Muscle layer of colon (tissue), 2 donors: Measurements from ENCODE around the gene PDE6B.

Experiments used
- H3K27ac ChIP-seq: one replicate; pipeline ENCODE4 v1.7.0; 2013; ENCODE audit warnings: low read depth, mild to moderate bottlenecking, low read length, moderate library complexity
- H3K27me3 ChIP-seq, 2 donors: one replicate each; pipeline ENCODE4 v1.7.0; 2013; ENCODE audit warnings: low read length in 2 of 2, mild to moderate bottlenecking in 2 of 2; ENCODE audit not compliant: insufficient read depth in 2 of 2, control insufficient read depth in 1 of 2
- H3K36me3 ChIP-seq: one replicate; pipeline ENCODE4 v1.7.0; 2013; ENCODE audit warnings: mild to moderate bottlenecking, low read length; ENCODE audit not compliant: insufficient read depth
- H3K4me1 ChIP-seq: one replicate; pipeline ENCODE4 v1.7.0; 2013; ENCODE audit warnings: mild to moderate bottlenecking, low read length; ENCODE audit not compliant: insufficient read depth
- H3K4me3 ChIP-seq, 2 donors: one replicate each; pipeline ENCODE4 v1.7.0; 2013; ENCODE audit warnings: low read length in 2 of 2, low read depth in 1 of 2, mild to moderate bottlenecking in 1 of 2, moderate library complexity in 1 of 2
- H3K9ac ChIP-seq: one replicate; pipeline ENCODE4 v1.7.0; 2013; ENCODE audit warnings: low read length
- H3K9me3 ChIP-seq: one replicate; pipeline ENCODE4 v1.7.0; 2013; ENCODE audit warnings: mild to moderate bottlenecking, low read length
- donor health status: abdominal sarcoma.
- donor health status: Adenocarcinoma of cecum.

Gene PDE6B

DNA sequence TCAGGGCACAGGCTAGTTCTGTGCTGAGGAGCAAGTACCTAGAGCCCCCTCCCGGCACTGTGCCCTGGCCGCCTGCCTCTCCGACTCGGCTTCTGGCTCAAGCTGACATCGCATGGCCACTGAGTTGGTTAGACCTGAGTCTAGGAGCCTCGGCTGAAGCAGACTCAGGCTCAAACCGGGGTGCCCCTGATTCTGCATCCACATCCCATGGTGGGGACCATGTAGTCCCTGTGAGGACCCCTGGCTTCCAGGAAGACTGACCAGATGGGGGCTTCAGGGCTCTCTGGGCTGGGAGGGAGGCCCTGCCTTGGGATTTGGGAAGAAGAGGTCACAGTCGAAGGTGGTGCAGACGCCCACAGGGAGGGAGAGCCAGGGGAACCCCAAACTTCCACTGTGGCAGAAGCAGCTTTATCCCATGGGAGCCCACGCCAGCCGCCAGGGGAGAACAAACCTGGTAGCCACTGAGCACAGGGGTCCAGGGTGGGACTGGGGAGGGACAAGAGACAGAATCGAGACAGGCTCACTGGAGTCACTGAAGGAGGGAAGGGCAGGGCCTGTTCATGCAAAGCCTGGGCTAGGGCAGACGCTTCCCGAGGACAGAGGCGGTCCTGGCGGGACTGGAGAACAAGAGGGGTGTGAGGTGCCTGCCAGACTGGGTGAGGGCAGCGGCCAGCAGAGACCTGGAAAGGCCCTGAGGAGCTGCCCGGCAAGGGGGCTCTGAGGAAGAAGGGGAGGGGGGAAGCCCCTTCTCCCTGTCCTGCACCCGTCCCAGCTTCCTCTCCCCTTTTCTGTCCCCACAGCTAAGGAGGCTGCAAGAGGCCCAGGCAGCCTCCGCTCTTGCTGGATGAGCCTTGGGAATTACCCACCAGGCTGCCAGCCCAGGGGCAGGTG lies 1.1 kb downstream of the PDE6B start:
- no peak overlapping the region for H3K27ac ChIP-seq
- H3K36me3 ChIP-seq: no peaks in the 10 kb centered on the region
- no peaks in the 10 kb centered on the region for H3K9me3 ChIP-seq
- H3K4me1 ChIP-seq: no peaks in the 10 kb centered on the region
- no peak overlapping the region for H3K9ac ChIP-seq
- no peak overlapping the region for H3K4me3 ChIP-seq
- H3K27me3 ChIP-seq: peaks cover 0 to 10% of the 10 kb centered on the region in 2 donors

DNA sequence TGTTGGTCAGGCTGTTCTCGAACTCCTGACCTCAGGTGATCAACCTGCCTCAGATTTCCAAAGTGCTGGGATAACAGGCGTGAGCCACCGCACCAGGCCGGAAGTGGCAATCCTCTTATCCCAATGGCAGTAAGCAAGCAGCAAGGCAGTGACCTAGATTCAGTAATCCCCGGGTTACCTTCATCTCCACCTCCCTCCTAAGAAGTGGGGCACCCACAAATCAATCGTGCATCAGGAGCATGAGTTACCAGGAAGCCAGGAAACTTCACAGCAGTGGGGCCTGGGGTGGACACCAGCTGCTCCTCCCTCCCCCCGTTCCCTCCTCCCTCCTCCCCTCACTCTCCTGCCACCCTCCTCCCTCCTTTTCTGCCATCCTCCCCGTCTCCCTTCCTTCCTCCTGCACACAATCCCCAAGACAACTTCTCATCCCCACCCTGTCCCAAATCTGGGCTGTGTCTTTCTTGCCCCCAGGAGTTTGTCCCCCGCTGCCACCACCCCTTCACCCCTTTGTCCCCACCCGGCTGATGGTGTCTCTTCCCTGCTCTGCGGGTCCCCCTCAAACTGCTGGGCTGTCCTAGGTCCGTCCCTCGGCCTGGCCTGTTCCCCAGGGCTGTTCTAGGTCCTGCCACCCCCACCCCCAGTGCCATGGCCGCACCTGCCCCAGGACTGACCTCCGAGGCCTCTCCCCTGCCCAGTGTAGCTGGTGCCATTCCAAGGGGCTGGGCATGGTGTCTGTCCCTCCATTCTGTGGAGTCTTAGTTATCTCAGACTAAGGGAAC lies 2.2 kb downstream of the PDE6B start:
- H3K27ac ChIP-seq: no peak overlapping the region
- no peaks in the 10 kb centered on the region for H3K36me3 ChIP-seq
- no peaks in the 10 kb centered on the region for H3K9me3 ChIP-seq
- H3K27me3 ChIP-seq: peaks cover 0 to 10% of the 10 kb centered on the region in 2 donors
- no peak overlapping the region for H3K4me3 ChIP-seq
- H3K9ac ChIP-seq: no peak overlapping the region
- H3K4me1 ChIP-seq: no peaks in the 10 kb centered on the region

DNA sequence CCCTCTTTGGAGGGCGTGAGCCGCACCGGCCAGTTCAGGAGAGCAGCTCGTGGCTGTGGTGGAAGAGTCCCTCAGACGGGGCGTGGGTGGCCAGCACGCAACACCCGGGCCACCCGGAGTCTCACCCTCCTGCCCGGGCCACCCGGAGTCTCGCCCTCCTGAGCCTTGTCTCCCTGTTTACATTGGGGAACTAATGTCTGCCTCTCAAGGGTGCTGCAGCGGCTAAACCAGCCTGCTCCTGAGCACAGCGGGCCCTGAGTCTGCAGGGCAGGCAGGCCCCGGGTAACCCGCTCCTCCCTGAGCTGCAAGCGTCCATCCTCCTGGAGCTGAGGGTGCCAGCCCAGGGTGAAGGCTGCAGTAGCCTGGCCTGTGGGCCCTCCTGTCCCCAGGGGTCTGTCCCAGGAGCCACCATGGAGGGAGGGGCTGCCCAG lies 3.0 kb downstream of the PDE6B start:
- Histone ChIP-seq H3K36me3 (no peaks in the 10 kb centered on the region), H3K27me3 (peaks cover 0 to 10% of the 10 kb centered on the region in 2 donors), H3K4me1 (no peaks in the 10 kb centered on the region), H3K4me3 (no peak overlapping the region), H3K9me3 (no peaks in the 10 kb centered on the region), H3K27ac (no peak overlapping the region), H3K9ac (no peak overlapping the region)

DNA sequence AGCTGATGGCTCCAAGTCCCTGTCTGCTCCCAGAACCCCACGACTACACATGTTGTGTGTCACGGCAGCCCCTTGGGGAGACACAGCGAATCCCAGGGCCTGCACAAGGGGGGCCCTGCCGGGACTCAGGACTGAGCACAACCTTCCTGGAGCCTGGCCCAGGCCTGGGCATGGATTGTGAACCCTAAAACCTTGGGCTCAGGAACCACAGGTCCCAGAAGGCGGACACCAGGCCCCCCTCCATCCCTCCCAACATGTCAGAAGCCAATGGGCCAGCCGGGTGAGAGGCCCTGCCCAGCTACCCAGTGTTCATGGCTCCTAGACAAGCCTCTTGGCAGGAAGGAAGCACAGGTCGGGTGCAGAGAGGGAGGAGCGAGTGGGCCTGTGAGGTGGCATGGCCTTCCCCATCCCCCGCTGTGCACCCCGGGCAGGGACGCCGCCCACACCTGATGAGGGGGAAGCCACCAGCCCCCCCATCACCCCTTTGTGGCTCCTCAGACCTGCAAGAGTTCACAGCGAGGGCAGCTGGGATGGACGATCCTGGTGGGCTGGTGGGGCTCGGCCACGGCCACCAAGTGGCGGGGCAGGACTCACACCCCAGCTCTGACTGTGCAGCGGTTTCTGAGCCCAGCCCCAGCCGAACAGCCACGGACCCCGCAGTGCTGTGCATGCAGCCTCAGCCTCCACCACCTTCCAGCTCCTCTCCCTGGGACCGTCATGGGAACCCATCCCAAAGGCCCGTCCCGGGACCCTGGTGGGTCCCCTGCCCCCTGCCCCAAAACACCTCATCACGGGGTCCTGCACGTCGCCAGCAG lies 3.7 kb downstream of the PDE6B start:
- Histone ChIP-seq H3K4me1 (no peaks in the 10 kb centered on the region), H3K27me3 (peaks cover 0 to 10% of the 10 kb centered on the region in 2 donors), H3K4me3 (no peak overlapping the region), H3K9ac (no peak overlapping the region), H3K27ac (no peak overlapping the region), H3K36me3 (no peaks in the 10 kb centered on the region), H3K9me3 (no peaks in the 10 kb centered on the region)

DNA sequence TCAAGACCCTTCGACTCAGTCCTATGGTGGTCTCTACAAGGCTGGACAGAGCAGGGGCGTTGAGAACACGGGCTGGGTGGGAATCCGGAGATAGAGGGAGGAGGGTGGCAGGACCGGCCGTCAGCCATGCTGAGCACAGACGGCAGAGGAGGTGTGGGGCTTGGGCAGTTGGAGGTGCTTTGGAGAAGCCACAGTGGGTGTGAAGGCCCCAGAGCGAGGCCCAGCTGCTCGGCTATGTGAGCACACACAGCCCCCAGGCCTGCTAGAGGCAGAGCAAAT lies 4.2 kb downstream of the PDE6B start:
- Histone ChIP-seq H3K27ac (no peak overlapping the region), H3K4me1 (no peaks in the 10 kb centered on the region), H3K27me3 (peaks cover 0 to 10% of the 10 kb centered on the region in 2 donors), H3K4me3 (no peak overlapping the region), H3K9ac (no peak overlapping the region), H3K36me3 (no peaks in the 10 kb centered on the region), H3K9me3 (no peaks in the 10 kb centered on the region)

DNA sequence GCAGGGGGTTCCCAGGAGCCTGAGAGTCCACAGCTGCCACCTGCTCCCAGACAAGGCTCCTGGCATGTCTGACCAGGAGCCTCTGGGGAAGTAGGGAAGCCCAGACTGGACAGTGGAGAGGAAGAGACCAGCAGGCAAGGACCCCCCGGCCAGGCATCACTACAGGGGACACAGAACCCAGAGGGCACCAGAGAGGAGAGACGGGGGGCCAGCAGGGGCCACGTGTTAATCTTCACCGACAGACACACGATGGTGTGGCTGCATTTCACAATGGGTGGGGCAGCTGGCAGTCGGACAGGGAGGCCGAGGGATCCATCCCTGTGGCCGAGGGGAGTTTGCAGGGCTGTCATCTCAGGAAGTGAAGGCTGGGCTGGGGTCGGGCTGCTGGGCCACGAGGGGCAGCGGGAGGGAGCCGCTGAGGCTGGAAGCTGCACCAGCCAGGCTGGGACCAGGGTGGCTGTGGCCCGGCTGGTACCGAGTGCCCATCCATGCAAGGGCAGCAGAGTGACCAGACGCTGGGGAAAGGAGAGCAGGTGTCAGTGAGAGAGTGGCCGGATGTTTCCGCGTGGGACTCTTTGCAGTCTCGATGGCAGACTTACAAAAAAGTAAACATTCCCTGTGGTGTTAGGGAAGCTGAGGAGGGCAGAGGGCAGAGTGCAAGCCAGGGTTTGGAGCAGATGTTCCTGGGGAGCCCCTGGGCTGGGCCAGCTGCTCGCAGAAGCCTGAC lies 4.7 kb downstream of the PDE6B start:
- H3K4me1 ChIP-seq: no peaks in the 10 kb centered on the region
- H3K9me3 ChIP-seq: no peaks in the 10 kb centered on the region
- no peak overlapping the region for H3K4me3 ChIP-seq
- peaks cover 0 to 10% of the 10 kb centered on the region in 2 donors for H3K27me3 ChIP-seq
- H3K27ac ChIP-seq: no peak overlapping the region
- H3K9ac ChIP-seq: no peak overlapping the region
- H3K36me3 ChIP-seq: no peaks in the 10 kb centered on the region

DNA sequence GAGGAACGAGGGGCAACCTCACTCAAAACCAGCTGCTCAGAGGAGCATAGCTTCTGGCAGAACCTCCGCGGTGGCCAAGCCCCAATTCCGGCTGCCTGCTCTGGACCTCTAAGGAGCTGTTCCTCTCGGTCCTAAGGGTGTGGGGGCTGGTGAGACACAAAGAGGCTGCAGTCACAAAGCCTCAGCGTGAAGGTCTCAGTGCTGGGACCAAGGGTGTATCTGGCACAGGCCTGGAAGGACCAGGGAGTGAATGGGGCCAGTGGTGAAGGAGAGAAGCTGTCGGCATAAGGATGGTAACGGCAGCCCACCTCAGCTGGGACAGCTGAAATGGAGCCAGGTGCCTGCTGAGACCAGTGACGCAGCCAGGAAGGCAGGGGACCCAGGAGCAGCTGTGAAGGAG lies 5.3 kb downstream of the PDE6B start:
- H3K9ac ChIP-seq: no peak overlapping the region

DNA sequence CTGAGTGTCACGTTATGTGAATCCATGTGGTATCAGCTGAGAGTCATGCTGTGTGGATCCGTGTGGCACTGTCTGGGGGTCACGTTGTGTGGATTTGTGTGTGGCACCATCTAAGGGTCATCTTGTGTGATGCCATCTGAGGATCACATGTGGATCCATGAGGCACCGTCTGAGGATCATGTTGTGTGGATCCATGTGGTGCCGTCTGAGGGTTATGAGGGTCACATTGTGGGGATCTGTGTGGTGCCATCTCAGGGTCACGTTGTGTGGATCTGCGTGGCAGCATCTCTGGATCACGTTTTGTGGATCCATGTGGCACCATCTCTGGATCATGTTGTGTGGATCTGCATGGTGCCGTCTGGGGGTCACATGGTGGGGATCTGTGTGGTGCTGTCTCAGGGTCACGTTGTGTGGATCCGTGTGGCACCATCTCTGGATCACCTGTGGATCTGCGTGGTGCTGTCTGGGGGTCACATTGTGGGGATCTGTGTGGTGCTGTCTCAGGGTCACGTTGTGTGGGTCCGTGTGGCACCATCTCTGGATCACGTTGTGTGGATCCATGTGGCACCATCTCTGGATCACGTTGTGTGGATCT lies 6.9 kb downstream of the PDE6B start:
- Histone ChIP-seq H3K36me3 (no peaks in the 10 kb centered on the region), H3K9ac (no peak overlapping the region), H3K9me3 (no peaks in the 10 kb centered on the region), H3K4me3 (no peak overlapping the region), H3K4me1 (no peaks in the 10 kb centered on the region), H3K27ac (no peak overlapping the region), H3K27me3 (peaks cover 0 to 10% of the 10 kb centered on the region in 2 donors)

More for the DNA sequence above, 5.3 kb downstream of the PDE6B start:
- H3K9me3 ChIP-seq: no peaks in the 10 kb centered on the region
- H3K27me3 ChIP-seq: peaks cover 0 to 10% of the 10 kb centered on the region in 2 donors
- H3K36me3 ChIP-seq: no peaks in the 10 kb centered on the region
- no peak overlapping the region for H3K4me3 ChIP-seq
- no peak overlapping the region for H3K27ac ChIP-seq
- no peaks in the 10 kb centered on the region for H3K4me1 ChIP-seq

DNA sequence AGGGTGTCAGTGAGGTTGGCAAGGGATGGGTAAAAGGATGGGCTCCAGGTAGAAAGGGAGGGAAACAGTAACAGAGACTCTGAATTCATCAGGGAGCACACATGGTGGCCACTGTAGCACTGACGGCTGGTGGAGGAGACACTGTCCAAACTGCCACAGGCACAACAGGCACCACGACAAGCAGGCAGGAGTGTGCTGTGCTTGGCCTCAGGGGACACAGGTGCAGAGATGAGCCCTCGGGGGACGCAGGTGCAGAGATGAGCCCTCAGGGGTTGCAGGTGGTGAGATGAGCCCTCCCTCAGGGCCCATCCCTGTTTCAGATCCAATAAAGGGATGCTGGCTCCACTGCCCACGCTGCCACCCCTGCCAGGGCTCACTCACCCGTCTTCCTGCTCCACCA lies 7.6 kb downstream of the PDE6B start:
- H3K9ac ChIP-seq: no peak overlapping the region
- no peaks in the 10 kb centered on the region for H3K9me3 ChIP-seq
- H3K27ac ChIP-seq: no peak overlapping the region
- no peaks in the 10 kb centered on the region for H3K4me1 ChIP-seq
- H3K27me3 ChIP-seq: peaks cover 0 to 10% of the 10 kb centered on the region in 2 donors
- H3K4me3 ChIP-seq: no peak overlapping the region
- H3K36me3 ChIP-seq: no peaks in the 10 kb centered on the region

DNA sequence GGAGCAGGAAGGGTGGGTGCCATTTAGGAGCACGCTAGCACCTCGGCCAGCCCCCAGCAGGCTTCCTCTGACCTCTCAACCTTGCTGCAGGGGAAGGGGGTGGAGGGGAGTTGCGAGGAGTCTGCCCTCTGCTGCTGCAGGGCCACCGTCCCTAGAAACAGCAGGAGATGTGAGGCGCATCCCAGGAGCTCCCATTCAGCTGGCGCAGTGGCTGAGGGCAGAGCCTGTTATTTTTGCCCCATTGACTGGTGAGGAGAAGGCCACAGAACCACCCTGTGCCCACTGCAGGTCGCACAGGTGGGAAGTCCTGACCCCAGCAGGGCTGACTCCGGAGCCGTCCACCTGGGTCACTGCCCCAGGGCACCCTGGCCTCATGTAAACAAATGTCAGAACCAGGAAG lies 8.0 kb downstream of the PDE6B start:
- H3K36me3 ChIP-seq: no peaks in the 10 kb centered on the region
- no peak overlapping the region for H3K27ac ChIP-seq
- H3K4me1 ChIP-seq: no peaks in the 10 kb centered on the region
- H3K9ac ChIP-seq: no peak overlapping the region
- H3K9me3 ChIP-seq: no peaks in the 10 kb centered on the region
- H3K27me3 ChIP-seq: peaks cover 0 to 10% of the 10 kb centered on the region in 2 donors
- H3K4me3 ChIP-seq: no peak overlapping the region
